SH-SY5Y (cell line): ENCODE results near the gene ESR1.

Source experiments
- GATA2 ChIP-seq: IDR thresholded peaks from 2 replicates; pipeline ENCODE4 v1.6.1; 2011; ENCODE audit warnings: mild to moderate bottlenecking, low read depth, low read length
- GATA3 ChIP-seq: IDR thresholded peaks from 2 replicates; pipeline ENCODE4 v1.6.1; 2011; ENCODE audit warnings: low read depth, mild to moderate bottlenecking, low read length, moderate library complexity

DNA sequence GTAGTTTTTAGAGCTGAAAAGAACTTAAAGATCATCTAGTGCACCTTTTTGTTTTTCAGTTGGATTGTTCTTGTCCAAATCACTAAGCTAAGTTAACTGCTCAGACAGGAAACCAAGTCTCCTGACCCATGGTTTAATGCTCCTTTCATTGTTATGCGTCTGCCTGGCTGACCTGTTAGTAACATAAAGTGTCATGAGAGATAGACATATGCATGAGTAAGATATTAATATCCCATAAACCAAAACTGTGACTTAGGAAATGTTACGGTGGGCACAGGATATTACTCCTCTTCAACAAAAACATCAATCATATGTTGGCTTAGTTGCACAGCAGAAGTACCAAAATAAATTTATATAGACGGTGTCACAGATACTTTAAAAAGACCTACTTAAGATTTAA lies 84.0 kb downstream of the ESR1 start:
- TF ChIP-seq GATA2 (no peak), GATA3 (no peak)
